ENCODE results near the gene NNAT.

Gene NNAT

DNA sequence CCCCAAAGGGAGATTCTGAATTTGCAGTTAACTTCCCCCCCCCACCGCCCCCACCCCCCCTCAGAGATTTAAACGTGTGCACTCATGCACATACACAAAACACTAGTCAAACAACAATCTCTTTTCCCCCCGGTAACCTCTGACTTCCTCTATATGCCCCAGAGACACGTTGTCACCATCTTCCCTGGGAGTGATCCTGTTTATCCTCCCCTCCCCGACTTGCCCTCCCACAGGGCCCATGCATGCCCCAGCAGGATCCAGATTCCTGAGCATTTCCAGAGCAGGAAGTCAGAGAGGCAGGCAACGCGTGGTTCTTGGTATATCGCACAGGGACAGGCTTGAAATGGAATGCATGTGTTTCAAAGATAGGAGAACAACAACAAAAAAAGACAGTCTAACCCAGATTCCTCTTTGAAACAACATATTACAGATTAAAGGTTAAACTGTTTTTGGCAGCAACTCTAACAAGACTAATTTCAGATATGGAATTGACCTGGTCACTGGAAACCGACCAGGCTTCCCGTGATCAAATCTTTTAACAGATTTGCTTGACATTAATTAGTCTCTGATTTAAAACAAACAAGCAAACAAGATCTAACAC lies 5.3 kb downstream of the NNAT start:
- TF ChIP-seq, protein P1, sequence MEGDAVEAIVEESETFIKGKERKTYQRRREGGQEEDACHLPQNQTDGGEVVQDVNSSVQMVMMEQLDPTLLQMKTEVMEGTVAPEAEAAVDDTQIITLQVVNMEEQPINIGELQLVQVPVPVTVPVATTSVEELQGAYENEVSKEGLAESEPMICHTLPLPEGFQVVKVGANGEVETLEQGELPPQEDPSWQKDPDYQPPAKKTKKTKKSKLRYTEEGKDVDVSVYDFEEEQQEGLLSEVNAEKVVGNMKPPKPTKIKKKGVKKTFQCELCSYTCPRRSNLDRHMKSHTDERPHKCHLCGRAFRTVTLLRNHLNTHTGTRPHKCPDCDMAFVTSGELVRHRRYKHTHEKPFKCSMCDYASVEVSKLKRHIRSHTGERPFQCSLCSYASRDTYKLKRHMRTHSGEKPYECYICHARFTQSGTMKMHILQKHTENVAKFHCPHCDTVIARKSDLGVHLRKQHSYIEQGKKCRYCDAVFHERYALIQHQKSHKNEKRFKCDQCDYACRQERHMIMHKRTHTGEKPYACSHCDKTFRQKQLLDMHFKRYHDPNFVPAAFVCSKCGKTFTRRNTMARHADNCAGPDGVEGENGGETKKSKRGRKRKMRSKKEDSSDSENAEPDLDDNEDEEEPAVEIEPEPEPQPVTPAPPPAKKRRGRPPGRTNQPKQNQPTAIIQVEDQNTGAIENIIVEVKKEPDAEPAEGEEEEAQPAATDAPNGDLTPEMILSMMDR (IDR thresholded peaks at IDR 0.05; ENCODE audit: poor library complexity, severe bottlenecking), result no peak
- Histone ChIP-seq H3K9me3 (ENCODE audit: severe bottlenecking) (no peaks in the 10 kb centered on the region), H3K27me3 (ENCODE audit: insufficient read depth, poor library complexity, severe bottlenecking) (no peaks in the 10 kb centered on the region), H3K4me3 (ENCODE audit: severe bottlenecking) (peak overlapping the region; percentile 90), H3K27ac (ENCODE audit: poor library complexity, severe bottlenecking) (peak overlapping the region; percentile 98), H3K4me1 (ENCODE audit: insufficient read depth, poor library complexity, severe bottlenecking) (peaks cover 47% of the 10 kb centered on the region), H3K36me3 (ENCODE audit: low read depth) (peaks cover 41% of the 10 kb centered on the region)
- ATAC-seq (ENCODE audit: low read depth), result peak; percentile 65
- DNase-seq (ENCODE audit: low spot score), result peak; percentile 99

DNA sequence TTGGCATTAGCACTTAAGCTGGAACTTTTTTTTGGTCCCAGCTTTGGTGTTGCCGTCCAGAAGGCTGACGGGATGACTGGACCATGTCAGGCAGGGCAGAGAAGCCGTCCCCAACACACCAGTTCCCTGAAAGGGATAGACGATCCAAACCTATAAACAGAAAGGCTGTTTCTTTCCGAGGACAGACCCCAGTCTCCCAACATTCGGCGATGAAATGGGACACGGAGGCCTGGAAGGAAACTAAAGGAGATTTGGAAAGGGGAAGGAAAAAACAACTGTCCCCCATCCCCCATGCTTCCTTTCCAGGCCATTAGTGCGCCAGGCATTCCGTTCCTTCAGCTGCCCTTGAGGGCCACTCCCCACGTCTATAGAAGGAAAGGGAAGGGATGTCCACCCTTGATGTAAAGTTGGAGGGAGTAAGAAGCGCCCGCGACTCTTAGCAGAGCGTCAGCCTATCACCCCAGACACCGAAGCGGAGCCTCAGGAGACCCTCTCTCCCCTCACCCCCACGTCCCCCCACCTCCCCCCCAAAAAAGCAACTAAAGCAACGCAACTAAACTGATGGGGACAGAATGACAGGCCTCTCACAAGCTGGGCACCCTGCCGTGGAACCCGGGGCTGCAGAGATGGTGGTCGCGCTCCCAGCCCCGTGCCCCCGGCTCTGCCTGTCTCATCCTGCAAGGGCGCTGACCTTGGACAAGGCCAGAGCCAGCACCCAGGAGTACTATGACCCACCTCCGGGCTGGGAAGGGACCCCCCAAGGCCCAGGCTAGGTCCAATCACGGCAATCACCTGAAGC lies 6.0 kb downstream of the NNAT start:
- TF ChIP-seq, protein P1 (IDR thresholded peaks at IDR 0.05; ENCODE audit: poor library complexity, severe bottlenecking), result no peak
- Histone ChIP-seq H3K4me1 (ENCODE audit: insufficient read depth, poor library complexity, severe bottlenecking) (peaks cover 44% of the 10 kb centered on the region), H3K27ac (ENCODE audit: poor library complexity, severe bottlenecking) (peak overlapping the region; percentile 98), H3K27me3 (ENCODE audit: insufficient read depth, poor library complexity, severe bottlenecking) (no peaks in the 10 kb centered on the region), H3K9me3 (ENCODE audit: severe bottlenecking) (no peaks in the 10 kb centered on the region), H3K36me3 (ENCODE audit: low read depth) (peaks cover 36% of the 10 kb centered on the region), H3K4me3 (ENCODE audit: severe bottlenecking) (peak overlapping the region; percentile 90)
- DNase-seq (ENCODE audit: low spot score), result peak; percentile 82
- no peak; the same call in 2 of the 3 replicates for ATAC-seq (ENCODE audit: low read depth)

DNA sequence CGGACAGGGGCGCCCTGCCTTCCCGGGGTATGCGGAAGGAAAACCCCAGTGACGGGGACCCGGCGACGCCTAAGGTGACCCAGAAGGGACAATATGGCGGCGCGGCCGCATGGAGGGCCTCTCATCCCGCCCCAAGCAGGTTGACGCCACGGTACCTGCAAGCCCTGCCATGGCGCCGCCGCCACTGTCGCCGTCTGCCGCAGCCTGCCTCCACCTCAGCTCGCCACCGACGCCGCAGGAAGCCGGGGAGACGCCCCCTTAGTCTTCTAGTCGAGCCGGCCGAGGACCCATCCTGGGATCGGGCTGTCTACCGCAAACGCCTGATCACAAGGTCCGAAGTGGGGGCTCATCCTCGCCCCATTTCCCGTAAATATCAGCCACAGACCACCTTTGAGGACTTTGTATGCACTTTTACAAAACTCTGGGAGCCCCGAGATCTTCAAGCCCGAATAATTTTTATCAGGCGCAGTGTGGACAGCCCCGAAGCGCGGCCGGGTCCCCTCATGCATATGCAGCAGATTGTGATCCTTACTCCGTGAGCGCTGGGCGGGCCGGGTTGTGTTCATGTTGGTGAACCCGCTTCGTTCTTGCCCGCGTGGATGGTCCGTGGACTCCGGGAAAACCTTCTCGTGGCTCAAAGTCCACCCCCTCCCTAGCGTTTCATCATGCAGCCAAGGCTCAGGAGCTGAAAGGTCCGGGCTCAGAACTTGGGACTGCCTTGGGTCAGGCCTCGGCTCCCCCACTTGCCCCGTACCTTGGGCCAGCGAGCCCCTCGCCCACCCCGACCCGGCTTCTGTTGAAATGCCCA lies 6.8 kb downstream of the NNAT start, which contains the start of gene BLCAP:
BLCAP (minus strand) TSS at position 239 of the 808 bp plus-strand sequence. CDS start 8,702 bp downstream, outside the sequence.
- DNase-seq (ENCODE audit: low spot score) (peak; percentile 100), ATAC-seq (ENCODE audit: low read depth) (peak; percentile 58)
- Histone ChIP-seq H3K27ac (ENCODE audit: poor library complexity, severe bottlenecking) (peak within 1 kb of the TSS; percentile 98), H3K27me3 (ENCODE audit: insufficient read depth, poor library complexity, severe bottlenecking) (no peaks in the 10 kb centered on the region), H3K4me3 (ENCODE audit: severe bottlenecking) (peak within 1 kb of the TSS; percentile 90), H3K9me3 (ENCODE audit: severe bottlenecking) (no peaks in the 10 kb centered on the region), H3K4me1 (ENCODE audit: insufficient read depth, poor library complexity, severe bottlenecking) (peaks cover 38% of the 10 kb centered on the region), H3K36me3 (ENCODE audit: low read depth) (peaks cover 32% of the 10 kb centered on the region)
- TF ChIP-seq, protein P1 (IDR thresholded peaks at IDR 0.05; ENCODE audit: poor library complexity, severe bottlenecking), result no peak

DNA sequence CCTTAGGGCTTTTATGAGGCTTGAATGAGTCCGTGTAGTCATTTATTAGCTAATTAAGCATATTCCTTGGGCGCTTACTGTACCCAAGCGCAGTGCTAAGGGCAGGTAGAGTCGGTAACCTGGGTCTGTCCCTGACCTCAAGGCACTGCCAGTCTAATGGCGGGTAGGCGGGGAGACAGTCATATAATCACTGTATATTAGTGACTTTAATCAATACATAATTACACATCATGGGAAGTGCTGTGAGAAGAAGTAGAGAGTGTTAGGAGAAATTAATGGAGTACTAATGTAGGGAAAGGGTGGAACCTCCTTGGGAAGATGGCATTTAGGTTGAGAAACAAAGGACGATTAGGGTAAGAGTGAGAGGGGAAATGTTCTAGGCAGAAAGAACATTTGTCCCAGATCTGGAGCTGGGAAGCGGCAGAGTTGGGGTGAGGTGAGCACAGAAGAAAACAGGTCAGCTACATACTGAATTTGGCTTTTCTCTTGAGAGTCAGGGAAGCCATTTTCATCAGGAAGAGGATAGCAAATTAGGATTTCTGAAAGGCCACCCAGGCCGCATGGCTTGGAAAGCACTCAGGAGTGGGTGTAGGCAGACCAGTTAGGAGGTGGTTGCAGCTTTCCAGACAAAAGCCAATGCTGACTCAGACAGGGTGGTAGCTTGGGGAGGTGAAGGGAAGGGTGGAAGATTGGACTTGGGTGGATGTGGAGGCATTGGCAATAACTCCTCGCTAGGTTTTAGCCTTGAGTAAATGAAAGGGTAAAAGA lies 7.6 kb downstream of the NNAT start:
- Histone ChIP-seq H3K9me3 (ENCODE audit: severe bottlenecking) (no peaks in the 10 kb centered on the region), H3K27me3 (ENCODE audit: insufficient read depth, poor library complexity, severe bottlenecking) (no peaks in the 10 kb centered on the region), H3K36me3 (ENCODE audit: low read depth) (peaks cover 25% of the 10 kb centered on the region), H3K27ac (ENCODE audit: poor library complexity, severe bottlenecking) (peak overlapping the region; percentile 98), H3K4me1 (ENCODE audit: insufficient read depth, poor library complexity, severe bottlenecking) (peaks cover 30% of the 10 kb centered on the region), H3K4me3 (ENCODE audit: severe bottlenecking) (peak overlapping the region; percentile 90)
- TF ChIP-seq, protein P1 (IDR thresholded peaks at IDR 0.05; ENCODE audit: poor library complexity, severe bottlenecking), result no peak
- ATAC-seq (ENCODE audit: low read depth) (no peak), DNase-seq (ENCODE audit: low spot score) (peak; percentile 70)

Measured in RWPE2 (cell line).